Hepatocyte (in vitro differentiated cells): ENCODE measurements around the gene GDF11.

Experiments
- EZH2 ChIP-seq: fragments of 200-600 bp; sonication (generic); IDR thresholded peaks from 2 replicates; pipeline ENCODE4 v1.6.1; 2016; ENCODE audit warnings: antibody characterized with exemption, mild to moderate bottlenecking, borderline replicate concordance
- EZH2phosphoT487 ChIP-seq: fragments of 200-600 bp; sonication (generic); IDR thresholded peaks from one replicate; pipeline ENCODE4 v1.6.1; 2018; ENCODE audit warnings: antibody characterized with exemption, mild to moderate bottlenecking, low read depth, moderate library complexity; ENCODE audit not compliant: unreplicated experiment, severe bottlenecking
- TF ChIP-seq, protein P1 (sequence below): fragments of 200-600 bp; sonication (generic); IDR thresholded peaks from 2 replicates; pipeline ENCODE4 v1.5.1; 2016; ENCODE audit warnings: antibody characterized with exemption, mild to moderate bottlenecking; ENCODE audit not compliant: poor library complexity

DNA sequence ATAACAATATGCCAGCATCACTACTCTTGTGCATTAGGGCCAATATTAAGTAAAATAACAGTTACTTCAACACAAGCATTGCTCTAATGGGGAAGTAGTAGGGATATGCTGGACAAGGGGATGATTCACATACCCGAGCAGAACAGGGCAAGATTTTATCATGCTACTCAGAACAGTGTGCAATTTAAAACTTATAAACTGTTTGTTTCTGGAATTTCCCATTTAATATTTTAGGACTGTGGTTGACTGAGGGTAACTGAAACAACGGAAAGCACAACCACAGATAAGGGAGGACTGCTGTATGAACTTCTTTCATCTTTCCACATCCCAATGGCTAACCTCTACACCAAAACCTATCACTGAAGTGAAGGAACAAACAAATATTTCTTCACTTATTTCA, 37.8 kb downstream of the GDF11 start:
- TF ChIP-seq, protein P1, sequence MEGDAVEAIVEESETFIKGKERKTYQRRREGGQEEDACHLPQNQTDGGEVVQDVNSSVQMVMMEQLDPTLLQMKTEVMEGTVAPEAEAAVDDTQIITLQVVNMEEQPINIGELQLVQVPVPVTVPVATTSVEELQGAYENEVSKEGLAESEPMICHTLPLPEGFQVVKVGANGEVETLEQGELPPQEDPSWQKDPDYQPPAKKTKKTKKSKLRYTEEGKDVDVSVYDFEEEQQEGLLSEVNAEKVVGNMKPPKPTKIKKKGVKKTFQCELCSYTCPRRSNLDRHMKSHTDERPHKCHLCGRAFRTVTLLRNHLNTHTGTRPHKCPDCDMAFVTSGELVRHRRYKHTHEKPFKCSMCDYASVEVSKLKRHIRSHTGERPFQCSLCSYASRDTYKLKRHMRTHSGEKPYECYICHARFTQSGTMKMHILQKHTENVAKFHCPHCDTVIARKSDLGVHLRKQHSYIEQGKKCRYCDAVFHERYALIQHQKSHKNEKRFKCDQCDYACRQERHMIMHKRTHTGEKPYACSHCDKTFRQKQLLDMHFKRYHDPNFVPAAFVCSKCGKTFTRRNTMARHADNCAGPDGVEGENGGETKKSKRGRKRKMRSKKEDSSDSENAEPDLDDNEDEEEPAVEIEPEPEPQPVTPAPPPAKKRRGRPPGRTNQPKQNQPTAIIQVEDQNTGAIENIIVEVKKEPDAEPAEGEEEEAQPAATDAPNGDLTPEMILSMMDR, result no peak
- TF ChIP-seq EZH2phosphoT487, result no peak
- TF ChIP-seq EZH2, result no peak
